ENCODE data around the gene MAD1L1.

DNA sequence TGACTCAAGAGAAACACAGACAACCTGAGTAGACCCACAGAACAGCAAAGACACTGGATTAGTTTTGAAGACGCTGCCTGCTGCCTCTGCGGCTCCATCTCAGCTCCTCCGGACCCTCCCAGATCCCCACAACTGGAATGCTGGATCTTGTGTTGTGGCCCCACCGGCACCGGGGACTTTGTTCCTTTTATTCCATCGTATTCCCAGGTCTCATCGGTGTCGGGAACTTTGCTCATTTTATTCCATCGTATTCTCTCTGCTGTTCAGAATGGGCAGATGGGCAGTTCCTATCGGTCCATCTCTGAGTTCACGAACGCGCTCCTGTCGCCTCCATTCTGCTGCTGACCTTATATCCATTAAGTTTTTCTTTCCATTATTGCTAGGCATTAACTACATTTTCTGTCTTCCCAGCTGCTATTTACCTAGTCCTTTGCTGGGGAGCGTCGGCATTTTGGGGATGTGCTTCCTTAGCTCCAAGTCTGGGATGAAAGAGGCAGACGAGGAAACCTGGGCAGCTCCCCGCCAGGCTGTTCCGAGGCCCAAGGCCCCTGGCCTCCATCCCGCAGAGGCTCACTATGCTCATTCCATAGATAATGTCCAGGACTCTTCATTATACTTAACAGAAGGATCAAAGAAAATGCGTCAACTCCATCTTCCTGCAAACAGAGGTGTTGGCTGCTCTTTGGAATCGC, 192.4 kb downstream of the MAD1L1 start:
- TF ChIP-seq, protein P1, sequence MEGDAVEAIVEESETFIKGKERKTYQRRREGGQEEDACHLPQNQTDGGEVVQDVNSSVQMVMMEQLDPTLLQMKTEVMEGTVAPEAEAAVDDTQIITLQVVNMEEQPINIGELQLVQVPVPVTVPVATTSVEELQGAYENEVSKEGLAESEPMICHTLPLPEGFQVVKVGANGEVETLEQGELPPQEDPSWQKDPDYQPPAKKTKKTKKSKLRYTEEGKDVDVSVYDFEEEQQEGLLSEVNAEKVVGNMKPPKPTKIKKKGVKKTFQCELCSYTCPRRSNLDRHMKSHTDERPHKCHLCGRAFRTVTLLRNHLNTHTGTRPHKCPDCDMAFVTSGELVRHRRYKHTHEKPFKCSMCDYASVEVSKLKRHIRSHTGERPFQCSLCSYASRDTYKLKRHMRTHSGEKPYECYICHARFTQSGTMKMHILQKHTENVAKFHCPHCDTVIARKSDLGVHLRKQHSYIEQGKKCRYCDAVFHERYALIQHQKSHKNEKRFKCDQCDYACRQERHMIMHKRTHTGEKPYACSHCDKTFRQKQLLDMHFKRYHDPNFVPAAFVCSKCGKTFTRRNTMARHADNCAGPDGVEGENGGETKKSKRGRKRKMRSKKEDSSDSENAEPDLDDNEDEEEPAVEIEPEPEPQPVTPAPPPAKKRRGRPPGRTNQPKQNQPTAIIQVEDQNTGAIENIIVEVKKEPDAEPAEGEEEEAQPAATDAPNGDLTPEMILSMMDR (IDR thresholded peaks at IDR 0.05; ENCODE audit: low read depth, low read length, poor library complexity, severe bottlenecking): no peak
- TF ChIP-seq EZH2phosphoT487 (IDR thresholded peaks at IDR 0.05; ENCODE audit: borderline replicate concordance, low read length): no peak
